LNCaP clone FGC (cell line): ENCODE results near the gene GABRR3.

Source experiments
- DNase-seq: peaks from one replicate; pipeline ENCODE4 v3.0.0-alpha.2; 2011; ENCODE audit warnings: low read depth
- H3K4me3 ChIP-seq: 2 replicates; pipeline ENCODE4 v1.5.1; 2011; ENCODE audit warnings: mild to moderate bottlenecking, low read depth, low read length, control low read depth
- CTCF ChIP-seq: IDR thresholded peaks from 2 replicates; pipeline ENCODE4 v1.5.1; 2012; ENCODE audit warnings: mild to moderate bottlenecking; ENCODE audit not compliant: control insufficient read depth, insufficient read depth; ENCODE audit errors: extremely low read depth

GABRR3 gene

GRCh38 chr3:97960993-97961766 is 73.9 kb downstream of the GABRR3 start:
- no peak for DNase-seq
- H3K4me3 ChIP-seq: no peak overlapping the region
- no peak for TF ChIP-seq CTCF

- no peak for DNase-seq
- no peak overlapping the region for H3K4me3 ChIP-seq
- no peak for TF ChIP-seq CTCF
Measured at GRCh38 chr3:97960551-97960950, 74.6 kb downstream of the GABRR3 start.

GRCh38 chr3:97959872-97960271 is 75.2 kb downstream of the GABRR3 start:
- no peak for TF ChIP-seq CTCF
- no peak for DNase-seq
- H3K4me3 ChIP-seq: no peak overlapping the region

GRCh38 chr3:97958796-97959195 is 76.3 kb downstream of the GABRR3 start:
- TF ChIP-seq CTCF: no peak
- H3K4me3 ChIP-seq: no peak overlapping the region

GRCh38 chr3:97958396-97958795 is 76.7 kb downstream of the GABRR3 start:
- no peak for TF ChIP-seq CTCF
- H3K4me3 ChIP-seq: no peak overlapping the region
- no peak for DNase-seq

More at GRCh38 chr3:97958796-97959195, 76.3 kb downstream of the GABRR3 start:
- no peak for DNase-seq

- no peak for TF ChIP-seq CTCF
- H3K4me3 ChIP-seq: no peak overlapping the region
- peak; percentile 95 for DNase-seq
Measured at GRCh38 chr3:97957617-97958311, 77.4 kb downstream of the GABRR3 start.
